Measurements from ENCODE around the gene CEP162.
"Not testable (repeated sequence)": the region's sequence is repeated elsewhere in the genome, so short reads cannot be mapped to it uniquely, and the experiment has no call there.

The CEP162 gene, protein sequence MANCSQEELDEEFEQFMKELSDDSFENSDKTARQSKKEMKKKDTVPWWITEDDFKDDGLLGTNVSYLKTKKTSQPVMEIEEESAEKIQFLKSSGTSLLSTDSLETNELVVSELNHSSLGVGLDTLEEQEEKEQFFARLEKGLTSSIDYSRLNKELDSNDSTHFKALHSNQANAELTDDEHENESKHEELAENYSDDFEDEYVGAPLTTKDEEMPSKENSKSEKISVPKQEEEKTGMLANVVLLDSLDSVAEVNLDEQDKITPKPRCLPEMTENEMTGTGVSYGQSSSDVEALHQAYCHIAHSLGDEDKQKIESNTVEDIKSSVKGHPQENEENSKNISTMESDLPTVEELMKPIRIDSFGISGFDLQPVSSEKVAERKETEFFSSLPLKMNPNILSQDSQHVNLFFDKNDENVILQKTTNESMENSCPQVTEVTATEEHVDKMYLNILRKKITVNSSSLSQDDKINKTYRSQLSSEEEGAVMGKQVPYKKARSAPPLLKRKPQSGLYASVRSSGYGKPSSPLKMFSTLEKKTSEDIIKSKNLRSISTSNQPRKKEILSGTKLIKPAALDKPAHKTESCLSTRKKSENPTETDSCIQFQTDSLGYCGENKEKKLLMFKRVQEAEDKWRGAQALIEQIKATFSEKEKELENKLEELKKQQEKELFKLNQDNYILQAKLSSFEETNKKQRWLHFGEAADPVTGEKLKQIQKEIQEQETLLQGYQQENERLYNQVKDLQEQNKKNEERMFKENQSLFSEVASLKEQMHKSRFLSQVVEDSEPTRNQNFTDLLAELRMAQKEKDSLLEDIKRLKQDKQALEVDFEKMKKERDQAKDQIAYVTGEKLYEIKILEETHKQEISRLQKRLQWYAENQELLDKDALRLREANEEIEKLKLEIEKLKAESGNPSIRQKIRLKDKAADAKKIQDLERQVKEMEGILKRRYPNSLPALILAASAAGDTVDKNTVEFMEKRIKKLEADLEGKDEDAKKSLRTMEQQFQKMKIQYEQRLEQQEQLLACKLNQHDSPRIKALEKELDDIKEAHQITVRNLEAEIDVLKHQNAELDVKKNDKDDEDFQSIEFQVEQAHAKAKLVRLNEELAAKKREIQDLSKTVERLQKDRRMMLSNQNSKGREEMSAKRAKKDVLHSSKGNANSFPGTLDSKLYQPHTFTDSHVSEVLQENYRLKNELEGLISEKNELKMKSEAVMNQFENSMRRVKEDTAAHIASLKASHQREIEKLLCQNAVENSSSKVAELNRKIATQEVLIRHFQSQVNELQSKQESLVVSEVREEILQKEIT (N-terminal part only)

DNA sequence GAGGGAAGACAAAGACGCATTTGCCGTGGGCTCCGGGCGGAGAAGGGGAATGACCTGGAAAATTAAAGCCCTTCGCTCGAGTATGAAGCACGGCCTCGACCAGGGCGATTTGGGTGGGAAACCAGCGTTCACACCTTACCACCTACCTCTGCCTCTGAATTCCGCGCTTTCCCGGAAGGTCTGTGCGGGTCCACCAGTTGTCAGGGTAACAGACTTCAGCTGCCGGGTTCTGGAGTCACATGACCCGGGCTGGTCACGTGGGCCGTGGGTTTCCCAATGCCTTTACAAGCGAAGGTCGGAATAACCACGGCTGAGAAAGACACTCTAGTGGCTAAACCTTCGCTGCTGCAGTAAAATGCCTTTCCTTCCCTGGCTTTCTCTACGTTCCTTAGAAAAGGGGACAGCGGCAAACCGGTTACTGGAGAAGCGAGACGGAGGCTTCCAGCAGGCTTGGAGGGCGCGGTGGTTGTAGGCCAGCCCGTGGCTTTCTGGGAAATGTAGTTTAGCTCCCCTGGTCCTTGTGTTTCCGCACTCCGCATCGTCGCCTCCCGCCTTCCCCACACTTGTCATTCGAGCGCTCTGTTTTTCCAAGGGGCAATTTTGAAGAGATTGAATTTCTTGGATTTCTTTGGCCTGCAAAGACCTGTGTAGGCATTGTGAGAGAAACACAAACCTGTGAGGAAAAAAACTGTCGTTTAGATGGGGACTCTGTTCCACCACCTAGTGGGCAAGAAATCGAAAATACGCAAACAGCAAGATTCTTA lies at the start of gene CEP162:
Gene CEP162, minus strand, starts transcription at position 210 of the 764 bp plus-strand sequence. CDS start 1,250 bp downstream, outside the sequence.
- DNase-seq = peak; percentile 82

DNA sequence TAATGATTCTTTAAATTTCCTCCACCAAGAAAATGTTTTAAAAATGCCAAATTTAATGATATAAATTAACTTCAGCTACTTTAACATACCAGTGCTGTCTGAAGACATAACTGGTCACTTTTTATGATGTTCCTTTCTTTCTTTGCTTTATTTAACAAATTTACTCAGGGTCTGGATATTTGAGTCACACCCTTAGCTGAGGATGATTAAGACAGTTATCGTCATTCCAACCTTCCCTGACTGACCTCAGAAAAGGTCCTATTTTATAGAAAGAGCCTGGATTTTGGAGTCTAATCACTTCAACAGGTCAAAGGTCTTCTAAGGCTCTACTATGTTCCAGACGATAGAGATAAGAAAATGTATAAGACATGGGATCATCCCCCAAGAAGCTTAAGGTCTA lies 47.4 kb upstream of the CEP162 start:
- DNase-seq = no peak

DNA sequence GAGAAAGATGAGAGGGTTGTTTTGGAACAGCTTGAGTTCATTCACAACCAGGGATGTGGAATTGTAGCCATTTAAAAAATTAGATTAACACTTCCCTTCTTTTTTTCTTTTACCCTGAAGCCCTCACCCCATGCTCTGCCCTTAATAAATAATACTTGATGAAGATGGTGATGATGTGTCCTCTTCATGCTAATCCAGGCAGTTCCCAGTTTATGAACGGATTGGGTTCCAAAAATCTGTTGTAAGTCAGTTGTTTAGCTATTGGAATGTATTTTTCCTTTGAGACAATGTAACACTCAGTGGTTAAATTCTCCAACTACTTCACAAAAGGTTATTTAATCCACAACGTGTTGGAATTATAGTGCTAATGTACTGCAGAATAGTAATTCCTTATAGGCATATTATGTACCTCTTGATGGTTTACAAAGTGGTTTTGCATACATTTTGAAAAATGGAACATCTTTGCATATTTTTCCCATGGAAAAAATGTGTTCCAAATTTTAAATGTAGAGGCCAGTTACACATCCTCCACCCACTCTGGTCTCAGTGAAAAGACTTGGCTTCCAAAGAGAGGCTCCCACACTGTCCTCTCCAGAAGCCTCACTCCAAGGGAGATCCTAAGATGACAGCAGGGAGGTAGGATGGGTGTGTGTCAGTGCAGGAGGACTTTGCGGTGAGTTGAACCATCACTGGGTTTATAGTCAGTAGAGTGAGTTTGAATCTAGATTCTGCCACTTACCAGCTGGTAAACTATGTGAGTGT lies 45.8 kb upstream of the CEP162 start:
- DNase-seq = no peak

DNA sequence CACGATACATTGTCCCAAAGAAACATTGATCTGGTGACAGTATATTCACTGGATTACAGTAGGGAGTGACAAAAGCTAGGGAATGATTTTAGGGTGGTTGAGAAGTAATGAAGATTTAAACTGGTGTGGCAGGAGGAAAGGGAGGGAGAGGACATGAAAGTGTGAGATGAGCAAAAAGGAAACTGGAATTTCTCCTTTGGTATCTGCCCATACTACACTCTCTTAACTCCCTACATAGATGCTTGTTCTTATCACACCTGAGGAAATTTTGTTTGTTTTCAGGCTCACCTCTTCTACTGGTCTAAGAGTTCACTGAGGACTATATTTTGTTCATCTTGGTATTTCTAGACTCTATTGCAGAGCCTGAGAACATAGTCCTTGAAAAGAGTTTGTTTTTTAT lies 44.9 kb upstream of the CEP162 start:
- DNase-seq = no peak

DNA sequence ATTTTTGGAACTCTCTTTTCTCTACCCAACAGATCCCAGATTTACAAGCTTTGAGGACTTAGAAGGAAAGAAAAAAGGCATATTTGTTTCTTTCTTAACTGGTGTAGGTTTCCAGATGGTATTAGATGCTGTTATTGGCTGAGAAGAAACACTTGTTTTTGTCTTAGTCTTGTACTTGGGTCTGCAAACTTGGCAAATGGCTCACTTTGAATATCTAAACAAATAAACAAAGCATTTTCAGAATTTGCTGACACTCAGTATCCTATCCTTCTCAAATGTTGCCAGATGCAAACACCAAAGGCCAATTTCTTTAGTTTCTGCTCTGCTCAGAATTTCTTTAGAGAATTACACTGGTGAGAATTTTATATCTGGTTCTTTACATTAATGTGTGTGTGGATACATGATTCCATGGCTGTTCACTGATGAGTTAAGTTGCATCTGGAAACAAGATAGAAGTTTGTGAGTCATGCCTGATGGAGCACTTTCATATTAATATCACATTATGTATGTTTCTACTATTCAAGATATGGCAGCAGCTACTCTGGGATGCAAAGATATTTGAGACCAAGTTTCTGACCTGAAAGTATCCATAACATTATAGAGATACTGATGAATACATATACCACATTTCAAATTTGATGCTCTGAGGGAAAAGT lies 43.7 kb upstream of the CEP162 start:
- DNase-seq = no peak

DNA sequence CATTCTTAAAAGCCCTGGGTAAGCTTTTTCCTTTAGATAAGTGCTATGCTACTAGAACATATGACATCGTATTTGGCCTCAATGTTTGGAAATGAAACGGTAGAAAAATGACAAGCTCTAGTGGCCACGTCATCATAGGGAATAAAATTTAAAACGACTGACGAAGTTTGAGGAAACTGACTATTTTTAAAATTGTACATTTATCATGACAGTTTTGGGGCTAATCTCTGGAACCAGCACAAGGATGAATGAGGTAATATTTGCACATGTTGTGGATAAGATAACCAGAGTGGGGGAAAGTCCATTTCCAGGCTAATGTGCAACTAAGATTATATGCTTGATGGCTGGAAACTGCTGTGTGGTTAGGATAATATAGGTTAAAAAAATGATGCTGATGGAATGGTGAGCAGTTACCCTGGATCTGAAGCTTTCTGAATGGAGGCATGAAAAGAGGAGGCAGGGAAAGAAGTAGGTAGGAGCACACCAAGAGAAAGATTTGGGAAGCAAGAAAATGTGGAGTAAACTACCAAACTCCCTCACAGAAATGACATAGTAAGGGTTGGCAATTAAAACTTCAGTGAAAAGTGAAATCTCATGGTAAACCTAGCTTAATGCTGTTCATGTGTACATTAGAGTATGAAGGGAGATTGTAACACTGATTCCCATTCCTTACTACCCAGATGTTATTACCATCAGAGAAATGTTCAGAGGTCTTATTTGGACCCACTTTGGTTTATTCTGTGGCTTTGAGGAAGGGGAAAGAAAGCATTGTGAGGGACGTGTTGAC lies 42.7 kb upstream of the CEP162 start:
- no peak for DNase-seq

DNA sequence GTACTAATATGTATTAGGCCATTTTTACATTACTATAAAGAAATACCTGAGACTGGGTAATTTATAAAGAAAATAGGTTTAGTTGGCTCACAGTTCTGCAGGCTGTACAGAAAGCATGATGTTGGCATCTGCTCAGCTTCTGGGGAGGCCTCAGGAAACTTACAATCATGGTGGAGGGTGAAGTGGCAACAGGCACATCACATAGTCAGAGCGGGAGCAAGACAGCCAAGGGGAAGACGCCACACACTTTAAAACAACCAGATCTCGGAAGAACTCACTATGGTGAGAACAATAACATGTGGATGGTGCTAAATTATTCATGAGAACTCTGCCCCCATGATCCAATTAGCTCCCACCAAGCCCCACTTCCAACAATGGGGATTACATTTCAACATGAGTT lies 41.3 kb upstream of the CEP162 start:
- DNase-seq = no peak

DNA sequence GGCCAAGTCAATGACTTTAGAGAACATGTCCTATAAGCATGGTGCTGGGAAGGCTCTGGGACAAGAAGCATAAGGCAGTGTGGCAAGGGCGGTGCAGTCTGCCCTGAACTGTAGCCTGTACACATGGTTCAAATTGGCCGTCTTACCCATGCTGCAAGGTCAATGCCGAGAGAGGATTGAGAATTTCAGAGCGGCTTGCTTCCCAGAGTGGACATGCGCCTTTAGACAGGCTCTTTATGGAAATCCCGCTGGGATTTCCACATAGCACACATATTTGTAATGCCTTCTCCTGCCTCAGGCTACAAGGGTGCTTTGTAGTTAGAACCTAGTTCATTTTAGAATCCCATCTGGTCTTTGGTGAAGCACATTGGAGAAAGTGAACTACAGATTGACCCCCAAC lies 36.1 kb upstream of the CEP162 start:
- DNase-seq = no peak

DNA sequence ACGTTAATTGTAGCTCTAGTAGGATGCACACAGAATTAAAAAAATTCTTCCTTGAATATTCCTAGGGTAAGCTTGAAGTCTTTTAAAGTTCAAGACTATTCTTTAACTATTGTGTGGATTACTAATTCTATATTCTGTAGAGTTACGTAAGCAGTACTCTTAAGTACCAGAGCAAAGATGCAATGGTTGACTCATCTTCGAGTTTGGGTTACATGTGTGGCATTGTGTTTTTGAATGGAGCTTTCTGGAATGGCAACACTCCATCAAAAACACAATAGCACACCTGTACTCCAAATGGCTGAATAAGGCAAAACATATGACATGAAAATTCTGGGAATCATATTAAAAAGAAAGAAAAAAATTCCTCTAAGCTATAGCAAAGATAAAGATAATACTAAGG lies 33.5 kb upstream of the CEP162 start:
- no peak for DNase-seq

DNA sequence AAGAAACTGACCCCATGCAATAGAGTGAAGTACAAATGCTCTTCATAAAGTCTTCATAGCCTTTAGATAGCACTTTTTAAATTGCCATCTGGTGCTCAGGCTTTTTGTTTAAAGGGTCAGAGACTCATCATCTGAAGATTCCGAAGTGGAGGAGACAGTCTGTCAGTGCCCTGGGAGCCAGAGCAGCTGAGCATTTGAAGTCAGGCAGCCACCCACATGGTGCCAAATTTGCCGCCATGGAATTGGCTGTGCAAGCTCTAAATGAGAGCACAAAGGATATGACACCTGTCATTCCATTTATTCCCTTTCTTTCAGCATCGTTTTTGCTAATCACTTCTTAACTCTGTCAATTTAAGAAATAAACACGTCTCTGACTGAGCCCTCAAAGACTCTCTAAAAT lies 32.8 kb upstream of the CEP162 start:
- no peak for DNase-seq

DNA sequence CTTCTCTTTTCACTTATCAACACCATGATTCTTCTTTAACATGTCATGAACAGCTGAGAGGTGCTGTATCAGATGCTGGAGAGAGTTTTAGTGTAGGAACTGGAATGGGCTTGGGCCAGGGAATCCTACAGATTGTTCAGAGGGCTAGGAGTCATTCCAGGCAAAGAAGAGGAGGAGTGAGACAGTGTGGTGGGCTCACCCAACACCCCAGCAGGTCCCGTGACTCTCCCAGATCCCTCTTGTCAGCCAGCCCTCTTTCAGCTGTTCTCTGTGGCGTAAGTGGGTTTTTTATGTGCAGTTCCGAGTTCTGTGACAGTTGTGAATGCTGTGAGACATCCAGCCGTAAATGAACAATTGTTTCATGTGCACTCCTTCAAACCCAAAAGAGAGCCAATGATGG lies 31.4 kb upstream of the CEP162 start:
- no peak for DNase-seq

DNA sequence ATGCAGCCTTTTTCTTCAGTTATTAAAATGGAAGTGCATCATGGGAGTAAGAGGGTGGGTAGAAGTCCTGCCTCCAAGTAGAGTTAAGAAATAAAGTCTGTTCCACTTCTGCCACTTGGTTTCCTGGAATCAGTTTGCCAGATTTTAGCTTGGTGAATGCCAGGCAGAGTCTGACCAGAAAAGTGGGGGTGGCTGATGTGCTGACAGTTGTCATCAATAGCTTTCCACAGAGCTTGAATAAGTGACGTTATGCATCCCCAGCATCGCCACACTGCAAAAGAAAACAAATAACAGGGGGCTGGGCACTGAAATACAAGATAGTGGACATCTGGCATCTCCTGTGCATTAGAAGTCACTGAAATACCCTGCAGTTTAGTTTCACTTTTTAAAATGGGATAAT lies 30.8 kb upstream of the CEP162 start:
- DNase-seq = no peak

DNA sequence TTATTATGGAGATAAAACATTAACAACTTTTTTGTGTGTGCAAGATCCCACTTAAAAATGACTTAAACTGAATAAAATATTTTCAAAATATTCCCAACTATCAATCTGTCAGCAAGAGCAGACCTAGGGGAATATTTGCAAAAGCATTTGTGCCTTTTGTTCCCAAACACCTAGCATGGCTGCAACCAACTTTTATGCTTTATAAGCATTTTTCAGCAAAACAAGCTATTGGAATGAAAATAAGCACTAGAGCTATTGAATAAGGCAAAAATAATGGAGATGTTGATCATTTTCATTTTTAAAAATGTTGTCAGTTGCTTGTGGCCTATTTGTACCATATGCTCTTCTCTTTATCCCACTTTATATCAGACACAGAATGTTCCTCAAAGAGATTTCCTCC lies 28.2 kb upstream of the CEP162 start:
- DNase-seq = no peak

DNA sequence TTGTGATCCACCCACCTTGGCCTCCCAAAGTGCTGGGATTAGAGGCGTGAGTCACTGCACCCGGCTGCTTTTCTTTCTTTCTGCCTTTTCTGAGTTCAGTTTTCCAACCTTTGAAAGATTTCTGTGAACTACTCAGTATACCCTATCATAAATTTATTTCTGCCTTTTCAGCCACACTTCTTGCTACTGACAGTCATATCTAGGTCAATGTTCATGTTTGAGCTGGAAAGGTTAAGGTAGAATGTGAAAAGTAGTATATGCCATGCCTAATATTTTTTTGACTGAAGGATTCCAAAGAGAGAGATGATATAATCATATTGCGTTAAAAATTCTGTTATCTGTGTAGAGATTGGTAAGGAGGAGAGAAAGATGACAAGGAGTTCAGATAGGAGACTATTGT lies 25.9 kb upstream of the CEP162 start:
- no peak for DNase-seq

DNA sequence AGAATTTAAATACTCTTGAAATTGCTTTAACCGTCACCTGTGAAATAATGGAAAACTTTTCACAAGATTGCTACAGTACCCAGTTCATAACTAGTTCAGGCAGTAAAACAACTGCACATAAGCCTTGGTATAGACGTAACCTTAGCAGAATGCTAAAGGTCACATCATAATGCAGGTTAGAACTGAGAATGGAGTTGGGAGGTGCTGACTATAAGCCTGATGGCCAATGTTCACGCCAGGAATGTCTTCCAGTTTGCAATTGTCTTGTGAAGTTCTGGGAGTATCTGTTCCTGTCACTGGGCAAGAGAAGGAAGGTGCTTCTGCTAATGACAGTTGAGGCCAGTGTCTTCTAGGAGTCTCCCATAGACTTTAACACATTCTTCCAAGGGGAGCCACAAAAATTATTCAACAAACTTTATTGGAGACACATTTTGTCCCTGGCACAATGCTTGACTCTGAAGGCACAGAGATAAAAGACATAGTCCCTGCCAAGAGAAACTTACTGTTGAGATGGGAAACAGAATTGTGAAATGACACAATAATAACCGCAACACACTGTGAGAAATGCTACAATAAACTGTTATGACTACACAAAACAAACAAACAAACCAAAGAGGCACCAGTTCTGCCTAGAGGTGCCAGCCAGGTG lies 24.6 kb upstream of the CEP162 start:
- no peak for DNase-seq

DNA sequence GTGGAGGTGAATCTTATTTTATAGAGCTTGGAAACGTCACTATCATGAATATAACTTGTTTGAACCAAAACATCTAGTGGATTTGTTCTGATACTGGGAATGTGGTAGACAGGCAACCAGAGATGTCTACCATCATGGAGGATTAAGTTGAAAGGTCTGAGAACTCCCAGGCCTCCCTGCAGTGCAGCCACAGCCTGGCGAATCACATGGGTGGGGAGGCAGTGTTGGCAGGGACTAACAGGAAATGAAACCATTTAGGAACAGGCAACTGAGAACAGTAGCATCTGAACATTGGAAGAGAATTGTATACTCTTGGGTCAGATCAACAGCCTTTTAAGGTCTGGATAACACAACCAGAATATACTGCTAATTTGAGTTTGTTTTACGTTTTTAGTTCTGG lies 22.3 kb upstream of the CEP162 start:
- no peak for DNase-seq

DNA sequence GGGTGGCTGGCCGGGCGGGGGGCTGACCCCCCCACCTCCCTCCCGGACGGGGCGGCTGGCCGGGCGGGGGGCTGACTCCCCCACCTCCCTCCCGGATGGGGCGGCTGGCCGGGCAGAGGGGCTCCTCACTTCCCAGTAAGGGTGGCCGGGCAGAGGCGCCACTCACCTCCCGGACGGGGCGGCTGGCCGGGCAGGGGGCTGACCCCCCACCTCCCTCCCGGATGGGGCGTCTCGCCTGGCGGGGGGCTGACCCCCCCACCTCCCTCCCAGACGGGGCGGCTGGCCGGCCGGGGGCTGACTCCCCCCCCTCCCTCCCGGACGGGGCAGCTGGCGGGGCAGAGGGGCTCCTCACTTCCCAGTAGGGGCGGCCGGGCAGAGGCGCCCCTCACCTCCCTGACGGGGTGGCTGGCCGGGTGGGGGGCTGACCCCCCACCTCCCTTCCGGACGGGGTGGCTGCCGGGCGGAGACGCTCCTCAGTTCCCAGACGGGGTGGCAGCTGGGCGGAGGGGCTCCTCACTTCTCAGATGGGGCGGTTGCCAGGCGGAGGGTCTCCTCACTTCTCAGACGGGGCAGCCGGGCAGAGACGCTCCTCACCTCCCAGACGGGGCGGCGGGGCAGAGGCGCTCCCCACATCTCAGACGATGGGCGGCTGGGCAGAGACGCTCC lies 17.1 kb upstream of the CEP162 start:
- not testable (repeated sequence) for DNase-seq

DNA sequence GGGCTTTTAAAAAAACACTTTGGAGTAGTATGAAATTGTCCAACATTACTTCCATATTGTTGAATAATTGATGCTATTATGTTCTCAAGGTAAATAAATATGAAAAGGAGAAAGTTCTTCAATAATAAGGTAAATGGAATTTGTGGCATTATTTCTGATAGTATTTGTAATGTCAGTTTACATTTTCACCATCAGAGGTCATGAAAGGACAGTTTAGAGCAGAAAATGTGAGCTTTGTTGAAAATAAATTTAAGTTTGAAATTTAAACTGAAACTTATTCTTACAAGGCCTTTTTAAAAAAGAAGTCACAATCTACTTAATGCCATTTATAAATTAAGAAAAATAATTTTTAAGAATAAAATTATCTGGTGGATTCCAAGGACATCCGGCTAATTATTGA lies 15.8 kb upstream of the CEP162 start:
- DNase-seq = no peak

DNA sequence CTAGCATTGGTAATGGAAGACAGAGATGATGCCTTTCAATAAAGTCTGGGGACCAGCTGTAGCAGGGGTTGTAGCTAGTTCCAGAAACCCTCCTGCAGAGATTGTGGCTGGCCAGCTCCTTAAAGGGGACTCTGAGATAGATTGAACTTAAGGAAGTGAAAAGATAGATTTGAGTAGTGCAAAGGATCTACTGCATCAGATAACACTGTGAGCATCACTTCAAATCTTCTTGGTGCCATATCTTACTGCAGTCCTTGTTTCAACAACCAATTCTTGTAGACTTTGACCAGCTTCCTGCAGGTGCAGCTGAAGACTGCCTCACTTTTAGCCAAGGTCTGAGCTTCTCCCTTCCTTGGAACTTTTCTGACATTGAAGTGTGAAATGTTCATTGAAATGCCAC lies 14.8 kb upstream of the CEP162 start:
- no peak for DNase-seq
